ENCODE results near the gene PHLDA1. TPM values are rescaled to one million over a fixed set of nuclear protein-coding genes. Genes with fewer than 3 reads are reported as not detected.

Gene PHLDA1
- total and polyA plus RNA-seq, 2 donors (not counting 1 experiment from before 2014, with no cell fraction given) = 1.0 to 1.7 TPM

- no peak overlapping the region for H2AFZ ChIP-seq (ENCODE audit: insufficient read depth, low read depth, low read length, poor library complexity, severe bottlenecking)
- DNase-seq = no peak
- no peaks in the 10 kb centered on the region for H3K27me3 ChIP-seq (replicated peaks in 1 of 4; ENCODE audit: control extremely low read depth in 1 of 4, control insufficient read depth in 3 of 4, insufficient read depth in 4 of 4, low read length in 3 of 4)
- H3K9me3 ChIP-seq (ENCODE audit: control extremely low read depth in 1 of 3, control insufficient read depth in 2 of 3, insufficient read depth in 1 of 3, low read length in 2 of 3) = no peaks in the 10 kb centered on the region
- no peak overlapping the region for H3K27ac ChIP-seq (ENCODE audit: low read length in 2 of 2)
- Mint-ChIP-seq H3K4me3 (no peak overlapping the region), H3K27me3 (no peaks in the 10 kb centered on the region), H3K9me3 (ENCODE audit: insufficient read depth) (no peaks in the 10 kb centered on the region), H3K27ac (no peak overlapping the region), H3K4me1 (no peaks in the 10 kb centered on the region)
- WGBS (ENCODE audit: insufficient coverage) = 100% methylated on average over 1 of the region's 4 CpGs
- no peak overlapping the region for H3K4me3 ChIP-seq (ENCODE audit: control extremely low read depth in 1 of 5, extremely low read depth in 1 of 5, insufficient read depth in 1 of 5, low read depth in 2 of 5, low read length in 4 of 5)
- TF ChIP-seq CTCF (IDR thresholded peaks at IDR 0.05) = no peak
- no peak for TF ChIP-seq EZH2 (IDR thresholded peaks at IDR 0.05; ENCODE audit: borderline replicate concordance, insufficient read depth, low read depth, low read length, poor library complexity, severe bottlenecking)
- CTCF ChIA-PET = interaction anchor here (1.2 to 2.4 kb wide), 3 partner anchors 9 to 13 kb away, joined by 3 to 7 read pairs (median 5); no protein-coding TSS in a partner anchor
- H3K4me2 ChIP-seq (replicated peaks; ENCODE audit: low read depth, low read length, poor library complexity, severe bottlenecking) = no peak overlapping the region
- intact Hi-C loops (cut with micrococcal nuclease) = no loop called here
- H3K9ac ChIP-seq (ENCODE audit: low read length) = no peak overlapping the region
- no peaks in the 10 kb centered on the region for H3K79me2 ChIP-seq (ENCODE audit: control insufficient read depth, insufficient read depth, low read length)
- ATAC-seq (ENCODE audit: low read depth) = no peak
- no peaks in the 10 kb centered on the region for H4K20me1 ChIP-seq (ENCODE audit: control insufficient read depth, insufficient read depth, low read length, poor library complexity, severe bottlenecking)
- peaks cover 6 to 49% of the 10 kb centered on the region in 2 experiments for H3K36me3 ChIP-seq (replicated peaks in 1 of 2; ENCODE audit: control extremely low read depth in 1 of 2, control insufficient read depth in 1 of 2, extremely low read depth in 1 of 2, insufficient read depth in 2 of 2, low read length in 1 of 2)
- no peaks in the 10 kb centered on the region for H3K4me1 ChIP-seq (ENCODE audit: control insufficient read depth in 2 of 2, insufficient read depth in 2 of 2, low read length in 2 of 2)
- POLR2A ChIA-PET = no interaction called here
These were observed 18.1 kb upstream of the PHLDA1 start for GRCh38 chr12:76049575-76050251.

GRCh38 chr12:76047742-76048141, 16.2 kb upstream of the PHLDA1 start:
- H3K4me3 Mint-ChIP-seq = no peak overlapping the region
- Histone ChIP-seq H3K79me2 (ENCODE audit: control insufficient read depth, insufficient read depth, low read length) (no peaks in the 10 kb centered on the region), H3K9me3 (ENCODE audit: control extremely low read depth in 1 of 3, control insufficient read depth in 2 of 3, insufficient read depth in 1 of 3, low read length in 2 of 3) (no peaks in the 10 kb centered on the region), H2AFZ (ENCODE audit: insufficient read depth, low read depth, low read length, poor library complexity, severe bottlenecking) (no peak overlapping the region), H4K20me1 (ENCODE audit: control insufficient read depth, insufficient read depth, low read length, poor library complexity, severe bottlenecking) (no peaks in the 10 kb centered on the region), H3K36me3 (replicated peaks in 1 of 2; ENCODE audit: control extremely low read depth in 1 of 2, control insufficient read depth in 1 of 2, extremely low read depth in 1 of 2, insufficient read depth in 2 of 2, low read length in 1 of 2) (peaks cover 4 to 30% of the 10 kb centered on the region in 2 experiments), H3K4me2 (replicated peaks; ENCODE audit: low read depth, low read length, poor library complexity, severe bottlenecking) (no peak overlapping the region), H3K9ac (ENCODE audit: low read length) (no peak overlapping the region), H3K4me3 (ENCODE audit: control extremely low read depth in 1 of 5, extremely low read depth in 1 of 5, insufficient read depth in 1 of 5, low read depth in 2 of 5, low read length in 4 of 5) (no peak overlapping the region), H3K27ac (ENCODE audit: low read length in 2 of 2) (no peak overlapping the region), H3K27me3 (replicated peaks in 1 of 4; ENCODE audit: control extremely low read depth in 1 of 4, control insufficient read depth in 3 of 4, insufficient read depth in 4 of 4, low read length in 3 of 4) (no peaks in the 10 kb centered on the region), H3K4me1 (ENCODE audit: control insufficient read depth in 2 of 2, insufficient read depth in 2 of 2, low read length in 2 of 2) (no peaks in the 10 kb centered on the region)
- ATAC-seq (ENCODE audit: low read depth) = no peak
- no peak overlapping the region for H3K27ac Mint-ChIP-seq
- H3K9me3 Mint-ChIP-seq (ENCODE audit: insufficient read depth) = no peaks in the 10 kb centered on the region
- WGBS (ENCODE audit: insufficient coverage) = no CpG with 5 or more reads among the region's 2 CpGs
- intact Hi-C loops (cut with micrococcal nuclease) = no loop called here
- TF ChIP-seq EZH2 (IDR thresholded peaks at IDR 0.05; ENCODE audit: borderline replicate concordance, insufficient read depth, low read depth, low read length, poor library complexity, severe bottlenecking) = no peak
- TF ChIP-seq CTCF (IDR thresholded peaks at IDR 0.05) = no peak
- ChIA-PET CTCF (interaction anchor here (1.1 to 2.4 kb wide), 4 partner anchors 8 to 536 kb away, joined by 3 to 7 read pairs (median 6); no protein-coding TSS in a partner anchor), POLR2A (no interaction called here)
- DNase-seq = no peak
- H3K4me1 Mint-ChIP-seq = no peaks in the 10 kb centered on the region
- no peaks in the 10 kb centered on the region for H3K27me3 Mint-ChIP-seq
